Brain microvascular endothelial cell (primary cell): ENCODE measurements around the gene HIVEP3.

Experiments
- DNase-seq: peaks from one replicate; pipeline ENCODE4 v3.0.0-alpha.2; 2020
- H3K27ac ChIP-seq: fragments of 250-450 bp; sonication (Bioruptor Pico); 2 replicates; pipeline ENCODE4 v1.5.1; 2020; ENCODE audit warnings: mild to moderate bottlenecking, moderate library complexity
- H3K27me3 ChIP-seq: fragments of 250-450 bp; sonication (Bioruptor Pico); replicated peaks from 2 replicates; pipeline ENCODE4 v1.5.1; 2020; ENCODE audit warnings: mild to moderate bottlenecking
- H3K36me3 ChIP-seq: fragments of 250-450 bp; sonication (Bioruptor Pico); replicated peaks from 2 replicates; pipeline ENCODE4 v1.5.1; 2020; ENCODE audit warnings: mild to moderate bottlenecking
- H3K4me3 ChIP-seq: 2 replicates; pipeline ENCODE4 v1.5.1; 2011; ENCODE audit warnings: low read depth, mild to moderate bottlenecking, control low read depth, low read length, moderate library complexity
- CTCF ChIP-seq: IDR thresholded peaks from 2 replicates; pipeline ENCODE4 v1.5.1; 2011; ENCODE audit warnings: low read depth, mild to moderate bottlenecking, moderate library complexity, low read length, control low read depth, inconsistent platforms; ENCODE audit errors: missing control alignments
- in situ Hi-C: cut with HindIII; loops from 2 replicates; pipeline ENCODE4 v1.10.0; 2017; ENCODE audit warnings: low sequenced_read_pairs, low pct_ligation_motif_present

The HIVEP3 gene

GRCh38 chr1:41807390-41807789, 111.3 kb downstream of the HIVEP3 start:
- Histone ChIP-seq H3K4me3 (no peak overlapping the region), H3K36me3 (no peaks in the 10 kb centered on the region), H3K27me3 (no peaks in the 10 kb centered on the region), H3K27ac (no peak overlapping the region)
- no peak for DNase-seq
- no peak for TF ChIP-seq CTCF
- in situ Hi-C loops: no loop called here

- Histone ChIP-seq H3K27me3 (no peaks in the 10 kb centered on the region), H3K36me3 (no peaks in the 10 kb centered on the region), H3K27ac (no peak overlapping the region), H3K4me3 (no peak overlapping the region)
- no peak for TF ChIP-seq CTCF
- in situ Hi-C loops: no loop called here
- no peak for DNase-seq
Observed at GRCh38 chr1:41806472-41807155, 112.1 kb downstream of the HIVEP3 start.

- DNase-seq: no peak
- Histone ChIP-seq H3K27ac (no peak overlapping the region), H3K4me3 (no peak overlapping the region), H3K27me3 (no peaks in the 10 kb centered on the region), H3K36me3 (no peaks in the 10 kb centered on the region)
- in situ Hi-C loops: no loop called here
- TF ChIP-seq CTCF: no peak
Observed at GRCh38 chr1:41805771-41806471, 112.8 kb downstream of the HIVEP3 start.

GRCh38 chr1:41804176-41804575, 114.5 kb downstream of the HIVEP3 start:
- no peaks in the 10 kb centered on the region for H3K36me3 ChIP-seq
- TF ChIP-seq CTCF: no peak
- H3K27me3 ChIP-seq: no peaks in the 10 kb centered on the region
- no peak for DNase-seq
- in situ Hi-C loops: no loop called here
- no peak overlapping the region for H3K4me3 ChIP-seq
- no peak overlapping the region for H3K27ac ChIP-seq

- in situ Hi-C loops: no loop called here
- no peaks in the 10 kb centered on the region for H3K36me3 ChIP-seq
- H3K27ac ChIP-seq: no peak overlapping the region
Observed at GRCh38 chr1:41803656-41804055, 115.1 kb downstream of the HIVEP3 start.

More at GRCh38 chr1:41803656-41804055, 115.1 kb downstream of the HIVEP3 start:
- TF ChIP-seq CTCF: no peak
- DNase-seq: no peak
- Histone ChIP-seq H3K4me3 (no peak overlapping the region), H3K27me3 (no peaks in the 10 kb centered on the region)
